GM18951 (cell line): Measurements from ENCODE around the gene NEK5.

Source experiments
- POLR2A ChIP-seq: IDR thresholded peaks from 4 replicates; pipeline ENCODE4 v1.6.1; 2011; ENCODE audit warnings: mild to moderate bottlenecking; ENCODE audit not compliant: insufficient read length, insufficient read depth; ENCODE audit errors: extremely low read depth
- in situ Hi-C: fragments of 300-500 bp; cut with MboI; formaldehyde crosslinking; loops from one replicate; pipeline ENCODE4 v1.12.0; 2022; ENCODE audit warnings: low sequenced_read_pairs, mixed read lengths, inconsistent platforms; ENCODE audit not compliant: unreplicated experiment

NEK5 gene

GRCh38 chr13:52160053-52160452 is 31.2 kb upstream of the NEK5 start:
- no peak for TF ChIP-seq POLR2A
- in situ Hi-C loops = no loop called here

- in situ Hi-C loops = no loop called here
- peak; percentile 25 for TF ChIP-seq POLR2A
Observed at GRCh38 chr13:52159159-52159982, 30.5 kb upstream of the NEK5 start, which contains the start of gene NEK3. TSS of gene NEK3 (minus strand) at chr13:52159597. CDS start at chr13:52156191, 3,406 bp downstream.

GRCh38 chr13:52158629-52159158 is 29.8 kb upstream of the NEK5 start:
- no peak for TF ChIP-seq POLR2A
- in situ Hi-C loops = no loop called here

GRCh38 chr13:52156724-52157261 is 27.9 kb upstream of the NEK5 start:
- in situ Hi-C loops = no loop called here
- no peak for TF ChIP-seq POLR2A

- no peak for TF ChIP-seq POLR2A
- in situ Hi-C loops = no loop called here
Observed at GRCh38 chr13:52155177-52155576, 26.3 kb upstream of the NEK5 start.

DNA sequence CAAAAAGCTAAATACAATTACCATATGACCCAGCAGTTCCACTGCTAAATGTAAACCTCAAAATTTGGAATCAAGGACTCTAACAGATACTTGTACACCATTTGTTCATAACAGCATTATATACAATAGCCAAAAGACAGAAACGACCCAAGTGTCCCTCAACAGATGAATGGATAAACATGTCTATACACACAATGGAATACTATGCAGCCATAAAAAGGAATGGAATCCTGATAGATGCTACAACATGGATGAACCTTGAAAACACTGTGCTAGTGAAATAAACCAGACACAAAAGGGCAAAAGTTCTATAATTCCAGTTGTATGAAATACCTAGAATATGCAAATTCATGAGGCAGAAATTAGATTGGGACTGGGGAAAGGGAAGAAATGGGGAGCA is 18.4 kb upstream of the NEK5 start:
- no peak for TF ChIP-seq POLR2A

GRCh38 chr13:52141299-52141698 is 12.4 kb upstream of the NEK5 start:
- no peak for TF ChIP-seq POLR2A
- in situ Hi-C loops = no loop called here

More for the DNA sequence above, 18.4 kb upstream of the NEK5 start:
- in situ Hi-C loops = no loop called here

DNA sequence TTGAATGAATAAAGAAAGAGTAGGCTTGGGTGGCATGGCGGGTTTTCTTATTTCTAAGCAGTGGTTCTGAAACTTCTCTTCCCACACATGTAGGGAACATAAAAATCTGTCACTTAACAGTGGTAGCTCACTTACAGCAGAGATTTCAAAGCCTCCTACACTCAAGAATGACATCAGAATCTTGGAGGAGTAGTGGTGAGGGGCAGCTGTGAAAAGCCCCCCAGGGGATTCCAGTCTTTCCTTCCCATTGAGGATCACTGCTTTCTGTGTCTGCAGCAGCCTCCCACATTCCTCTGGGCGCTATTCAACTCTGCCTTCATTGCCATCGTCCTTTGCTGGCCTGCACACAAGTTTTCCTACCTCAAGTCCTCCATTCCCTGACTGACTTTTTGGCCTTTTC is 8.6 kb upstream of the NEK5 start:
- in situ Hi-C loops = no loop called here
- TF ChIP-seq POLR2A = no peak

- no peak for TF ChIP-seq POLR2A
- in situ Hi-C loops = no loop called here
Observed at GRCh38 chr13:52136763-52137162, 7.9 kb upstream of the NEK5 start.

- in situ Hi-C loops = no loop called here
- TF ChIP-seq POLR2A = no peak
Observed at GRCh38 chr13:52130641-52131040, 1.8 kb upstream of the NEK5 start.

DNA sequence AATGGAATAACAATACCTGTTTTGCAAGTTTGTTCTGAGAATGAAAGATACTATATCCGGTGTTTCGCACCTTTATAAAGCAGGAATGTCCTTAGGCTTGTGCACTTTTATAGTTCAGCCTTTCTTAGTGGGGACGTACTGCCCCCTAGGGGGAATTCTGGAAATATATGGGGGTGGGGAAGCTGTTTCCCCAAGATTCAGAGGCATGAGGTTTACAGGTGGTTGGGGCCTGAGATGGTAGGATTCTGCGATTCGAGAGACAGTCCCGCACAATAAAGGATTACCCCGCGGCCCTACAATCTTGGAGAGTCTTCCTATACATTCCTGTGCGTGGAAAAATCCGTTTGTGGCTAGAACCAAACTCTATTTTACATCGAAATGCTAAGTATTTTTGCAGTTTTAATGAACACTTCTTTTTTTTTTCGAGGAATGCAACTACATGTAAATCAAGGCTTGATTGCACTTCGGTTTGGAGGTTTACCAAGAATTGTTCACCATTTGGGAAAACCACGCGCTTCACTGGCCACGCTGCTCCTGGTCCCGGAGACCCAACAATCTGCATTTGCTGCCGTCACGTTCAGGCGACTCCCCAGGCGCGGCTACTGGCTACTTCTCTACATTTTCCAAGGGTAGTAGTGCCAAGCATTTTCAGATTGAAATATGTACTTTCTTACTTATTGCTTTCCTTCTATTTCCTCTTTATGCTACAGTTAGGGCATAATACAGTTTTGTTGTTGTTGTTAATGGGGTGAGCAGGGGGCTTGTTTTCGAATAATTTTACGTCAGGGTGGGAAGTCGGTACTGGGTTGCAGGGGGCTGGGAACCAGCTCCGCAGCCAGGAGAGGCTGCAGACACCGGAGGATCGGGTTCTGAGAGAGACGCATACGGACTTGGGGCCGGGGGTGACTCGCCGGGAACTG is 830 bp downstream of the NEK5 start:
- TF ChIP-seq POLR2A = no peak
- in situ Hi-C loops = loop anchor here (5.0 kb wide), 1 partner anchor 311 kb away; no protein-coding TSS in a partner anchor

GRCh38 chr13:52127378-52127777 is 1.5 kb downstream of the NEK5 start:
- no peak for TF ChIP-seq POLR2A
- in situ Hi-C loops = loop anchor here (5.0 kb wide), 1 partner anchor 310 kb away; no protein-coding TSS in a partner anchor

- no peak for TF ChIP-seq POLR2A
- in situ Hi-C loops = loop anchor here (5.0 kb wide), 1 partner anchor 308 kb away; no protein-coding TSS in a partner anchor
Observed at GRCh38 chr13:52125547-52125946, 3.3 kb downstream of the NEK5 start.
